OCI-LY1 (cell line): ENCODE measurements around the gene ADAM12.

ENCODE experiments used
- EZH2 ChIP-seq: fragments of 200-600 bp; sonication (generic), shearing (Covaris generic); IDR thresholded peaks from 2 replicates; pipeline ENCODE4 v1.8.0; 2017; ENCODE audit warnings: borderline replicate concordance, mixed run types, mild to moderate bottlenecking, antibody characterized with exemption, low read length, moderate library complexity, mixed read lengths
- TF ChIP-seq, protein P1 (sequence below): fragments of 200-600 bp; sonication (generic), shearing (Covaris generic); IDR thresholded peaks from 2 replicates; pipeline ENCODE4 v1.5.1; 2017; ENCODE audit warnings: mild to moderate bottlenecking, antibody characterized with exemption, low read length, moderate library complexity, mixed read lengths

DNA sequence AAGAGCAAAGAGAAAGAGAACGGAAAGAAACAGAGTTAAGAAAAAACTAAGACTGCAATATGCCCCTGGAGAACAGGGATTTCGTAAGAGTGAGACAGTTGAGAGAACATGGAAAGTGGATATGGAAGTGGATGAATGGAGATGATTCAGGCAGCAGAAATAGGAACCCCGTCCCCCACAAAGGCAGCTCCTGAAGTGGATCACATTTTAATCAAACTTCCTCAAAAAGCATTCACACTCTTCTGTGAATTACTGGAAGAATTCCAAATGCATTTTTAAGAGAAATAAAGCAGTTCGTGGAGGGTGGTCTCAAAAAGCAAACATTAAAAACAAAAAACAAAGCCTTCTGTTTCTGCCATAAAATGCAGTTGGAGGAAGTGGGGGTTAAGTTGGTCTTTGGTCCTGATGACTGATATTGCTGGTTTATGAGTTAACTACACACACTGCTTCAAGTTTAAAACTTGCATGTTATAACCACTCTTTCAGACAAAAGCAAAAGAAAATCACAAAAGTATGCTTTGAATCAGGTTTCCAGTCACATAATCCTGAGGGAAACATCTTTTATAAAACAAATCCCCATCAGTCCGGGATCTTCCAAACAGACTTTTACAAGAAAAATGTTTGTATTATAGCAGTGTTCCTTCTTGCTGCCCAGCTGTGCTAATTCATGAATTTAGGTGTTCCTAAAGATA, 277.6 kb downstream of the ADAM12 start:
- TF ChIP-seq, protein P1, sequence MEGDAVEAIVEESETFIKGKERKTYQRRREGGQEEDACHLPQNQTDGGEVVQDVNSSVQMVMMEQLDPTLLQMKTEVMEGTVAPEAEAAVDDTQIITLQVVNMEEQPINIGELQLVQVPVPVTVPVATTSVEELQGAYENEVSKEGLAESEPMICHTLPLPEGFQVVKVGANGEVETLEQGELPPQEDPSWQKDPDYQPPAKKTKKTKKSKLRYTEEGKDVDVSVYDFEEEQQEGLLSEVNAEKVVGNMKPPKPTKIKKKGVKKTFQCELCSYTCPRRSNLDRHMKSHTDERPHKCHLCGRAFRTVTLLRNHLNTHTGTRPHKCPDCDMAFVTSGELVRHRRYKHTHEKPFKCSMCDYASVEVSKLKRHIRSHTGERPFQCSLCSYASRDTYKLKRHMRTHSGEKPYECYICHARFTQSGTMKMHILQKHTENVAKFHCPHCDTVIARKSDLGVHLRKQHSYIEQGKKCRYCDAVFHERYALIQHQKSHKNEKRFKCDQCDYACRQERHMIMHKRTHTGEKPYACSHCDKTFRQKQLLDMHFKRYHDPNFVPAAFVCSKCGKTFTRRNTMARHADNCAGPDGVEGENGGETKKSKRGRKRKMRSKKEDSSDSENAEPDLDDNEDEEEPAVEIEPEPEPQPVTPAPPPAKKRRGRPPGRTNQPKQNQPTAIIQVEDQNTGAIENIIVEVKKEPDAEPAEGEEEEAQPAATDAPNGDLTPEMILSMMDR = no peak
- no peak for TF ChIP-seq EZH2
